NCI-H2196 (cell line): ENCODE data around the gene CEP20.
A peak's percentile ranks its signal among the peaks of the same experiment; 100 is the strongest.

Experiments used
- DNase-seq: peaks from one replicate; lab custom pipeline; 2025; ENCODE audit not compliant: unreplicated experiment; lab: John Stamatoyannopoulos, UW

CEP20 gene

GRCh38 chr16:15898654-15899053 is 10.3 kb upstream of the CEP20 start:
- DNase-seq = no peak

- no peak for DNase-seq
Measured at GRCh38 chr16:15897834-15898254, 9.4 kb upstream of the CEP20 start.

- DNase-seq = no peak
Measured at GRCh38 chr16:15897121-15897780, 8.8 kb upstream of the CEP20 start.

- DNase-seq = no peak
Measured at GRCh38 chr16:15894571-15895374, 6.4 kb upstream of the CEP20 start.

GRCh38 chr16:15891508-15891907 is 3.1 kb upstream of the CEP20 start:
- no peak for DNase-seq

GRCh38 chr16:15887283-15887682 is 1.1 kb downstream of the CEP20 start:
- DNase-seq = no peak

GRCh38 chr16:15886078-15886477 is 2.3 kb downstream of the CEP20 start:
- DNase-seq = no peak

GRCh38 chr16:15885560-15886001 is 2.8 kb downstream of the CEP20 start:
- no peak for DNase-seq

GRCh38 chr16:15882563-15882962 is 5.8 kb downstream of the CEP20 start:
- no peak for DNase-seq

- DNase-seq = no peak
Measured at GRCh38 chr16:15881794-15882379, 6.5 kb downstream of the CEP20 start.

- no peak for DNase-seq
Measured at GRCh38 chr16:15880434-15881308, 7.7 kb downstream of the CEP20 start.

- DNase-seq = peak; percentile 37
Measured at GRCh38 chr16:15879255-15879811, 9.1 kb downstream of the CEP20 start.

GRCh38 chr16:15876503-15876902 is 11.9 kb downstream of the CEP20 start:
- no peak for DNase-seq

- DNase-seq = peak; percentile 65
Measured at GRCh38 chr16:15874745-15875314, 13.6 kb downstream of the CEP20 start.

GRCh38 chr16:15873737-15874136 is 14.7 kb downstream of the CEP20 start:
- no peak for DNase-seq

- DNase-seq = no peak
Measured at GRCh38 chr16:15873301-15873700, 15.1 kb downstream of the CEP20 start.

GRCh38 chr16:15870011-15870410 is 18.4 kb downstream of the CEP20 start:
- no peak for DNase-seq

- DNase-seq = no peak
Measured at GRCh38 chr16:15866451-15866850, 22.0 kb downstream of the CEP20 start.

GRCh38 chr16:15865742-15866141 is 22.7 kb downstream of the CEP20 start:
- no peak for DNase-seq

- no peak for DNase-seq
Measured at GRCh38 chr16:15864939-15865338, 23.5 kb downstream of the CEP20 start.
